Right atrium auricular region (tissue), 2 donors: ENCODE measurements around the gene CELSR1. TPM values are rescaled to one million over a fixed set of nuclear protein-coding genes. Genes with fewer than 3 reads are reported as not detected.

Experiments
- DNase-seq: peaks from one replicate; pipeline ENCODE4 v3.0.0-alpha.2; 2019; ENCODE audit warnings: low spot score
- H3K27ac ChIP-seq, 2 donors: fragments of 200-600 bp; sonication (generic); 1 replicate in 1 of 2; 2 replicates in 1 of 2; pipeline ENCODE4 v1.5.1; 2016 to 2019
- H3K27me3 ChIP-seq, 2 donors: fragments of 200-600 bp; sonication (generic); one replicate each; pipeline versions ENCODE4 v1.5.1 to v1.6.0; 2017 to 2019
- H3K36me3 ChIP-seq: fragments of 200-600 bp; sonication (generic); one replicate; pipeline ENCODE4 v1.5.1; 2016
- H3K4me1 ChIP-seq, 2 donors: fragments of 200-600 bp; sonication (generic); one replicate each; pipeline versions ENCODE4 v1.5.1 to v1.6.0; 2017 to 2019
- H3K4me3 ChIP-seq, 2 donors: fragments of 200-600 bp; sonication (generic); 1 replicate in 1 of 2; 2 replicates in 1 of 2; pipeline ENCODE4 v1.5.1; 2017 to 2019; ENCODE audit warnings: mild to moderate bottlenecking in 1 of 2, moderate library complexity in 1 of 2
- H3K9me3 ChIP-seq, 2 donors: fragments of 200-600 bp; sonication (generic); one replicate each; pipeline ENCODE4 v1.5.1; 2019
- CTCF ChIP-seq, 2 donors: fragments of 200-600 bp; sonication (generic); IDR thresholded peaks; one replicate each; pipeline ENCODE4 v1.5.1; 2019; ENCODE audit warnings: antibody characterized with exemption in 2 of 2
- total RNA-seq, 2 donors: library from RNA; depleted of rRNA; stranded (reverse); fragments of >200 nt; gene quantifications; one replicate each; pipeline ENCODE4 v1.1.0, GENCODE V29; 2016

Gene CELSR1
- total RNA-seq, 2 donors from 2014 or later, result 7.1 to 9.6 TPM

- Histone ChIP-seq H3K4me3 (no peak overlapping the region), H3K36me3 (no peaks in the 10 kb centered on the region), H3K27ac (no peak overlapping the region), H3K4me1 (peaks cover 0 to 16% of the 10 kb centered on the region in 2 donors), H3K9me3 (no peaks in the 10 kb centered on the region), H3K27me3 (no peaks in the 10 kb centered on the region)
- DNase-seq, result no peak
- no peak for TF ChIP-seq CTCF (IDR thresholded peaks at IDR 0.05)
These were observed 123.6 kb downstream of the CELSR1 start for GRCh38 chr22:46413725-46414379.

GRCh38 chr22:46411347-46411746, 126.1 kb downstream of the CELSR1 start:
- no peaks in the 10 kb centered on the region for H3K36me3 ChIP-seq
- no peaks in the 10 kb centered on the region for H3K9me3 ChIP-seq
- no peak for DNase-seq
- H3K4me1 ChIP-seq, result no peaks in the 10 kb centered on the region
- H3K27me3 ChIP-seq, result no peaks in the 10 kb centered on the region
- no peak overlapping the region for H3K4me3 ChIP-seq
- H3K27ac ChIP-seq, result no peak overlapping the region
- no peak for TF ChIP-seq CTCF (IDR thresholded peaks at IDR 0.05)

- DNase-seq, result no peak
- Histone ChIP-seq H3K4me1 (peaks cover 0 to 7% of the 10 kb centered on the region in 2 donors), H3K36me3 (no peaks in the 10 kb centered on the region), H3K27me3 (no peaks in the 10 kb centered on the region), H3K4me3 (no peak overlapping the region), H3K9me3 (no peaks in the 10 kb centered on the region), H3K27ac (no peak overlapping the region)
- no peak for TF ChIP-seq CTCF (IDR thresholded peaks at IDR 0.05)
These were observed 127.1 kb downstream of the CELSR1 start for GRCh38 chr22:46410291-46410808.

- H3K4me1 ChIP-seq, result peaks cover 0 to 7% of the 10 kb centered on the region in 2 donors
- TF ChIP-seq CTCF (IDR thresholded peaks at IDR 0.05), result no peak
- H3K4me3 ChIP-seq, result no peak overlapping the region
- H3K36me3 ChIP-seq, result no peaks in the 10 kb centered on the region
- H3K27me3 ChIP-seq, result no peaks in the 10 kb centered on the region
- H3K9me3 ChIP-seq, result no peaks in the 10 kb centered on the region
- no peak overlapping the region for H3K27ac ChIP-seq
- no peak for DNase-seq
These were observed 127.7 kb downstream of the CELSR1 start for GRCh38 chr22:46409631-46410210.

- no peaks in the 10 kb centered on the region for H3K36me3 ChIP-seq
- DNase-seq, result no peak
These were observed 128.6 kb downstream of the CELSR1 start for GRCh38 chr22:46408568-46409506.

More at GRCh38 chr22:46408568-46409506, 128.6 kb downstream of the CELSR1 start:
- Histone ChIP-seq H3K9me3 (no peaks in the 10 kb centered on the region), H3K4me3 (no peak overlapping the region), H3K27ac (no peak overlapping the region), H3K27me3 (no peaks in the 10 kb centered on the region), H3K4me1 (peaks cover 0 to 7% of the 10 kb centered on the region in 2 donors)
- TF ChIP-seq CTCF (IDR thresholded peaks at IDR 0.05), result no peak
